ENCODE data around the gene SPAG6.

SPAG6 gene

DNA sequence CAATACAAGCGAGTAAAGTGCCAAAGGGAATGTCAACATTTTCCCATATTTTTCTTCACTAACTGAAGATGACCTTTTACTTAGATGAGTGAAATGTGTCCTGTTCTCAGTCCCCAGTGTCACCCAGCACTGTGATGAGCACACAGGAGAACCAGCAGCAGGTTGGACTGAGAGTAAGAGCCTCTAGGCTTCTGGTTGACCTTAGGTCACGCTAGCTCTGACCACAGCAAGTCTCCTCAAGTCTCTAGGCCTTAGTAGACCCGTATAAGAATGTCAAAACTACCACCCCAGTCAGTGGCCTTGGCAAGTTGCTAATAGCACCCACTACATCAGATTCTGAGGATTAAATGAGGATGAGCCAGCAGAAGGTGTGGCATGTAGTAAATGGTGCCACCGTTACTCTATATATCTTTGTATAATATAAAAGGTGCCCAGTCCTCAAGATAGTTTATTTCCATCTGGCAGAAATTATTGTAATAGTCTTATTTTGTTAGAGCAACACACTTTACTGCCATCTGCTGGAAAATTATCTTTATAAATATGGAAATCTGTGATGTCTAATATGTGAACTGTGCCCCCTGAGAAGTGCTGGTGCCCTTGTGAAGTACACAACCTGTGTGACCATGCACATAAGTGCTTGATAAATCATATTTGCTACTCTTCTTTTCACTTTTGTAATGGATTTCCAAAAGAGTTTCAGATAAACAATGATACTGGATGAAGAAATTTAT, 75.7 kb downstream of the SPAG6 start (continued):
- TF ChIP-seq, protein P1, sequence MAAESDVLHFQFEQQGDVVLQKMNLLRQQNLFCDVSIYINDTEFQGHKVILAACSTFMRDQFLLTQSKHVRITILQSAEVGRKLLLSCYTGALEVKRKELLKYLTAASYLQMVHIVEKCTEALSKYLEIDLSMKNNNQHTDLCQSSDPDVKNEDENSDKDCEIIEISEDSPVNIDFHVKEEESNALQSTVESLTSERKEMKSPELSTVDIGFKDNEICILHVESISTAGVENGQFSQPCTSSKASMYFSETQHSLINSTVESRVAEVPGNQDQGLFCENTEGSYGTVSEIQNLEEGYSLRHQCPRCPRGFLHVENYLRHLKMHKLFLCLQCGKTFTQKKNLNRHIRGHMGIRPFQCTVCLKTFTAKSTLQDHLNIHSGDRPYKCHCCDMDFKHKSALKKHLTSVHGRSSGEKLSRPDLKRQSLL (tag by site-specific recombination; IDR thresholded peaks at IDR 0.05), result no peak
- TF ChIP-seq ZNF530 (tag by site-specific recombination; IDR thresholded peaks at IDR 0.05; ENCODE audit: low read depth), result no peak

DNA sequence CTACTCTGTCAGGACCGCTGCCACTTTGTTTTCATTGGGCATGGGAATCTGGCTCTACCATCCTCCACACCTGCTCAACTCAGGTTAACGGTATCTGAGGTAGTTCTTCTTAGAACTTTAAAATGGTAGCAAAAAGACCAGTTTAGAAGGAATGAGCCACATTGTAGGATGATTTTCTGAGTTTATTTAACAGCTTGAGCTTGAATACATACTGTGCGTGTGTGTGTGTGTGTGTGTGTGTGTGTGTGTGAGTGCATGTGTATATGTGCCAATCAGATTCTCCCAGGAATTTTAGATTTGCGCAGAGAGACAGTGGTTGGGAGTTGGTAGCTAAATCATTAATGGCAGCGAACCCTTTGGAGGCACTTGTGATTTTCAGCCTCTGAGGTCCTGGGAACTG, 81.4 kb downstream of the SPAG6 start:
- ChIA-PET CTCF (interaction anchor here (0.6 to 0.9 kb wide), 2 partner anchors 87 to 434 kb away, joined by 3 read pairs; no protein-coding TSS in a partner anchor), POLR2A (interaction anchor here (0.8 kb wide), 1 partner anchor 82 kb away, joined by 3 read pairs; the partner anchor contains the start of gene SPAG6)
- H3K9me3 ChIP-seq (ENCODE audit: control insufficient read depth, insufficient read depth, low read depth, low read length), result no peaks in the 10 kb centered on the region
- H3K4me1 ChIP-seq (ENCODE audit: control insufficient read depth, insufficient read depth, low read length), result peaks cover 30% of the 10 kb centered on the region
- H3K27ac ChIP-seq (ENCODE audit: extremely low read depth, low read depth, low read length), result no peak overlapping the region
- no peak for TF ChIP-seq ZNF777 (tag by site-specific recombination; IDR thresholded peaks at IDR 0.05; ENCODE audit: borderline replicate concordance)
- no peak for TF ChIP-seq ZBTB48 (tag by site-specific recombination; IDR thresholded peaks at IDR 0.05)
- no peak for TF ChIP-seq ZNF426 (tag by site-specific recombination; IDR thresholded peaks at IDR 0.05)
- TF ChIP-seq WT1 (tag by site-specific recombination; IDR thresholded peaks at IDR 0.05), result no peak
- TF ChIP-seq GLIS2 (tag by site-specific recombination; IDR thresholded peaks at IDR 0.05), result no peak
- peak; percentile 90 for TF ChIP-seq ZNF664 (tag by site-specific recombination; IDR thresholded peaks at IDR 0.05)
- no peak for TF ChIP-seq ZNF169 (tag by site-specific recombination; IDR thresholded peaks at IDR 0.05)
- no peak for TF ChIP-seq ZNF433 (tag by site-specific recombination; IDR thresholded peaks at IDR 0.05; ENCODE audit: low read depth)
- no peak for TF ChIP-seq ZNF37A (tag by site-specific recombination; IDR thresholded peaks at IDR 0.05)
- no peak for TF ChIP-seq ZNF391 (tag by site-specific recombination; IDR thresholded peaks at IDR 0.05; ENCODE audit: borderline replicate concordance, low read depth)
- TF ChIP-seq, protein P2, sequence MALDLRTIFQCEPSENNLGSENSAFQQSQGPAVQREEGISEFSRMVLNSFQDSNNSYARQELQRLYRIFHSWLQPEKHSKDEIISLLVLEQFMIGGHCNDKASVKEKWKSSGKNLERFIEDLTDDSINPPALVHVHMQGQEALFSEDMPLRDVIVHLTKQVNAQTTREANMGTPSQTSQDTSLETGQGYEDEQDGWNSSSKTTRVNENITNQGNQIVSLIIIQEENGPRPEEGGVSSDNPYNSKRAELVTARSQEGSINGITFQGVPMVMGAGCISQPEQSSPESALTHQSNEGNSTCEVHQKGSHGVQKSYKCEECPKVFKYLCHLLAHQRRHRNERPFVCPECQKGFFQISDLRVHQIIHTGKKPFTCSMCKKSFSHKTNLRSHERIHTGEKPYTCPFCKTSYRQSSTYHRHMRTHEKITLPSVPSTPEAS (tag by site-specific recombination; IDR thresholded peaks at IDR 0.05), result peak; percentile 76
- no peak overlapping the region for H3K4me3 ChIP-seq (ENCODE audit: low read depth, low read length)
- H3K36me3 ChIP-seq (ENCODE audit: control insufficient read depth in 2 of 2, insufficient read depth in 1 of 2, low read length in 2 of 2), result no peaks in the 10 kb centered on the region

DNA sequence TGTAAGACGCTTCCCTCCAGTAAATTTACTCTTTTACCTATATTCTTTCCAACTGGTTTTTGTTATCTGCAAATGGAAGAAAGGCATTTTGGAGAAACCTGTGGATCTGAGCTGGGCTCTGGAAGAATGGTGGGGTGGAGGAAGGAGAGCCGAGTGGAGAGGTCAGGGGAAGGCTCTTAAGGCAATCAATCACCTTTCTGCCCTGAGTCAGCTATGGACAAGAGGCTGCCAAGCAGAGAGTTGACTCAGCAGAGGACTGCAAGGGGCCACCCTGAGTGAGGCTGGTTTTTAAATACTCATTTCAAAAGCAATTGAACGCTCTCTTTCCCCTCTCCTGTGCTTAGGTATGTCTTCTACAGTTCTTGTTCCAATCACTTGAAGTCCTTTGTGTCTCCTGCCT, 81.8 kb downstream of the SPAG6 start:
- Histone ChIP-seq H3K27ac (ENCODE audit: extremely low read depth, low read depth, low read length) (peak overlapping the region; percentile 3; the same call in 1 of the 2 replicates), H3K4me3 (ENCODE audit: low read depth, low read length) (no peak overlapping the region), H3K4me1 (ENCODE audit: control insufficient read depth, insufficient read depth, low read length) (peaks cover 30% of the 10 kb centered on the region), H3K36me3 (ENCODE audit: control insufficient read depth in 2 of 2, insufficient read depth in 1 of 2, low read length in 2 of 2) (no peaks in the 10 kb centered on the region), H3K9me3 (ENCODE audit: control insufficient read depth, insufficient read depth, low read depth, low read length) (no peaks in the 10 kb centered on the region)
- TF ChIP-seq ZNF37A (tag by site-specific recombination; IDR thresholded peaks at IDR 0.05) (no peak), ZNF423 (tag by site-specific recombination; IDR thresholded peaks at IDR 0.05) (no peak), SCRT2 (tag by site-specific recombination; IDR thresholded peaks at IDR 0.05) (peak; percentile 23; the same call in 1 of the 2 replicates), SP7 (tag by site-specific recombination; IDR thresholded peaks at IDR 0.05) (0 out of 2 replicates have a peak, but pooled peaks have one; percentile 36), GLIS1 (tag by site-specific recombination; IDR thresholded peaks at IDR 0.05) (peak; percentile 32), ZNF660 (tag by site-specific recombination; IDR thresholded peaks at IDR 0.05) (peak; percentile 90), ZNF600 (tag by site-specific recombination; IDR thresholded peaks at IDR 0.05) (0 out of 2 replicates have a peak, but pooled peaks have one; percentile 17), ZBTB48 (tag by site-specific recombination; IDR thresholded peaks at IDR 0.05) (0 out of 2 replicates have a peak, but pooled peaks have one; percentile 47), ZNF10 (tag by site-specific recombination; IDR thresholded peaks at IDR 0.05) (peak; percentile 7; the same call in 1 of the 2 replicates), FEZF1 (tag by site-specific recombination; IDR thresholded peaks at IDR 0.05) (peak; percentile 40)
- ChIA-PET CTCF (interaction anchor here (0.6 to 0.9 kb wide), 2 partner anchors 87 to 434 kb away, joined by 3 read pairs; no protein-coding TSS in a partner anchor), POLR2A (interaction anchor here (0.8 kb wide), 1 partner anchor 82 kb away, joined by 3 read pairs; the partner anchor contains the start of gene SPAG6)

Data from HEK293 (cell line).